ENCODE measurements around the gene SF3A1.
A peak's percentile ranks its signal among the peaks of the same experiment; 100 is the strongest.

SF3A1 gene

GRCh38 chr22:30286813-30287647 lies 69.7 kb downstream of the SF3A1 start:
- DNase-seq (ENCODE audit: low read depth), result peak; percentile 78

- no peak for DNase-seq (ENCODE audit: low read depth)
Measured at GRCh38 chr22:30286331-30286730, 70.4 kb downstream of the SF3A1 start.

- DNase-seq (ENCODE audit: low read depth), result no peak
Measured at GRCh38 chr22:30285846-30286200, 70.9 kb downstream of the SF3A1 start.

- no peak for DNase-seq (ENCODE audit: low read depth)
Measured at GRCh38 chr22:30285176-30285845, 71.4 kb downstream of the SF3A1 start.

- no peak for DNase-seq (ENCODE audit: low read depth)
Measured at GRCh38 chr22:30284666-30285065, 72.0 kb downstream of the SF3A1 start.

- no peak for DNase-seq (ENCODE audit: low read depth)
Measured at GRCh38 chr22:30284172-30284571, 72.5 kb downstream of the SF3A1 start.

- DNase-seq (ENCODE audit: low read depth), result no peak
Measured at GRCh38 chr22:30283342-30283741, 73.4 kb downstream of the SF3A1 start.

- DNase-seq (ENCODE audit: low read depth), result no peak
Measured at GRCh38 chr22:30282616-30283046, 74.1 kb downstream of the SF3A1 start.
